ENCODE results near the gene OPRPN. TPM values are rescaled to one million over a fixed set of nuclear protein-coding genes. Genes with fewer than 3 reads are reported as not detected.

Gene OPRPN
- total and polyA plus RNA-seq, 2 of the 4 experiments (the other 2 are of a cell fraction) = not detected

DNA sequence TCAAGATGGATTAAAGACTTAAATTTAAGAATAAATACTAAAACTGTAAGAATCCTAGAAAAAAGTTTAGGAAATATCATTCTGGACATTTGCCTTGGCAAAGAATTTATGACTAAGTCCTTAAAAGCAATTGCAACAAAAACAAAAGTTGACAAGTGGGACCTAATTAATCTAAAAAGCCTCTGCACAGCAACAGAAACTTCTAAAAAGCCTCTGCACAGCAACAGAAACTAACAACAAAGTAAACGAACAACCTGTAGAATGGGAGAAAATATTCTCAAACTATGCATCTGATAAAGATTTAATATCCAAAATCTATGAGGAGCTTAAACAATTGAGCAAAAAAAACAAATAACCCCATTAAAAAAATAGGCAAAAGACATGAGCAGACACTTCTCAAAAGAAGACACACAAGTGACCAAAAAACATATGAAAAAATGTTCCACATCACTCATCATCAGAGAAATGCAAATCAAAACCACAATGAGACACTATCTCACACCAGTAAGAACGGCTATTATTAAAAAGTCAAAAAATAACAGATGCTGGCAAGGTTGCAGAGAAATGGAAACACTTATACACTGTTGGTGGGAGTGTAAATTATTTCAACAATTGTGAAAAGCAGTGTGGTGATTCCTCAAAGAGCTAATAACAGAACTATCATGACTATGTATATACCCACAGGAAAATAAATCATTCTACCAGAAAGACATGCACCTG lies 5.5 kb upstream of the OPRPN start:
- Histone ChIP-seq H2BK20ac (ENCODE audit: low read depth, low read length) (no peak overlapping the region), H3K18ac (ENCODE audit: low read depth, low read length) (no peak overlapping the region), H3K79me1 (ENCODE audit: low read depth in 1 of 2, low read length in 2 of 2) (no peaks in the 10 kb centered on the region), H3K4me1 (ENCODE audit: control insufficient read depth, insufficient read depth, low read length) (no peaks in the 10 kb centered on the region), H4K5ac (ENCODE audit: low read depth, low read length) (no peak overlapping the region), H4K8ac (ENCODE audit: low read depth in 2 of 2, low read length in 2 of 2) (no peak overlapping the region), H2BK15ac (ENCODE audit: low read depth, low read length) (no peak overlapping the region), H3K9me1 (ENCODE audit: insufficient read depth, low read length) (no peaks in the 10 kb centered on the region), H3K36me3 (ENCODE audit: control insufficient read depth, insufficient read depth, low read length) (no peaks in the 10 kb centered on the region), H3K23ac (ENCODE audit: low read depth, low read length) (no peak overlapping the region), H3K9ac (ENCODE audit: low read depth, low read length) (no peak overlapping the region), H2BK5ac (ENCODE audit: low read depth, low read length, poor library complexity, severe bottlenecking) (no peak overlapping the region), H3K9me3 (ENCODE audit: control insufficient read depth, insufficient read depth, low read length) (no peaks in the 10 kb centered on the region), H4K20me1 (ENCODE audit: insufficient read depth, low read length) (no peaks in the 10 kb centered on the region), H3K4ac (ENCODE audit: low read depth, low read length) (no peak overlapping the region), H2AK5ac (ENCODE audit: low read depth, low read length) (no peak overlapping the region), H3K4me3 (ENCODE audit: insufficient read depth, low read depth, low read length) (no peak overlapping the region), H3K4me2 (ENCODE audit: low read depth, low read length) (no peak overlapping the region), H3K56ac (ENCODE audit: extremely low read depth, insufficient read depth, low read length) (no peak overlapping the region), H4K91ac (ENCODE audit: insufficient read depth, low read depth, low read length) (no peak overlapping the region), H3K14ac (replicated peaks; ENCODE audit: low read depth, low read length) (no peak overlapping the region), H3K27me3 (ENCODE audit: control insufficient read depth, insufficient read depth, low read length) (no peaks in the 10 kb centered on the region), H2AK9ac (replicated peaks; ENCODE audit: low read depth, low read length, poor library complexity) (no peak overlapping the region), H2AFZ (replicated peaks; ENCODE audit: low read length, poor library complexity) (no peak overlapping the region), H2BK120ac (ENCODE audit: low read depth, low read length) (no peak overlapping the region), H3K27ac (ENCODE audit: insufficient read depth, low read length) (no peak overlapping the region)
- in situ Hi-C loops (cut with MboI; ENCODE audit: low sequenced_read_pairs) (no loop called here), intact Hi-C loops (cut with micrococcal nuclease) (no loop called here), dilution Hi-C loops (cut with HindIII; ENCODE audit: low sequenced_read_pairs, unreplicated experiment) (no loop called here)
- POLR2A ChIA-PET (ENCODE audit: unreplicated experiment) = no interaction called here
- no TSS peak for BruUV-seq (replicated peaks)
- no peak for TF ChIP-seq CHD1 (IDR thresholded peaks at IDR 0.05; ENCODE audit: low read depth, low read length)
- TF ChIP-seq, protein P1, sequence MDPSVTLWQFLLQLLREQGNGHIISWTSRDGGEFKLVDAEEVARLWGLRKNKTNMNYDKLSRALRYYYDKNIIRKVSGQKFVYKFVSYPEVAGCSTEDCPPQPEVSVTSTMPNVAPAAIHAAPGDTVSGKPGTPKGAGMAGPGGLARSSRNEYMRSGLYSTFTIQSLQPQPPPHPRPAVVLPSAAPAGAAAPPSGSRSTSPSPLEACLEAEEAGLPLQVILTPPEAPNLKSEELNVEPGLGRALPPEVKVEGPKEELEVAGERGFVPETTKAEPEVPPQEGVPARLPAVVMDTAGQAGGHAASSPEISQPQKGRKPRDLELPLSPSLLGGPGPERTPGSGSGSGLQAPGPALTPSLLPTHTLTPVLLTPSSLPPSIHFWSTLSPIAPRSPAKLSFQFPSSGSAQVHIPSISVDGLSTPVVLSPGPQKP (IDR thresholded peaks at IDR 0.05; ENCODE audit: borderline replicate concordance, low read depth, low read length) = no peak
- TF ChIP-seq, protein P2, sequence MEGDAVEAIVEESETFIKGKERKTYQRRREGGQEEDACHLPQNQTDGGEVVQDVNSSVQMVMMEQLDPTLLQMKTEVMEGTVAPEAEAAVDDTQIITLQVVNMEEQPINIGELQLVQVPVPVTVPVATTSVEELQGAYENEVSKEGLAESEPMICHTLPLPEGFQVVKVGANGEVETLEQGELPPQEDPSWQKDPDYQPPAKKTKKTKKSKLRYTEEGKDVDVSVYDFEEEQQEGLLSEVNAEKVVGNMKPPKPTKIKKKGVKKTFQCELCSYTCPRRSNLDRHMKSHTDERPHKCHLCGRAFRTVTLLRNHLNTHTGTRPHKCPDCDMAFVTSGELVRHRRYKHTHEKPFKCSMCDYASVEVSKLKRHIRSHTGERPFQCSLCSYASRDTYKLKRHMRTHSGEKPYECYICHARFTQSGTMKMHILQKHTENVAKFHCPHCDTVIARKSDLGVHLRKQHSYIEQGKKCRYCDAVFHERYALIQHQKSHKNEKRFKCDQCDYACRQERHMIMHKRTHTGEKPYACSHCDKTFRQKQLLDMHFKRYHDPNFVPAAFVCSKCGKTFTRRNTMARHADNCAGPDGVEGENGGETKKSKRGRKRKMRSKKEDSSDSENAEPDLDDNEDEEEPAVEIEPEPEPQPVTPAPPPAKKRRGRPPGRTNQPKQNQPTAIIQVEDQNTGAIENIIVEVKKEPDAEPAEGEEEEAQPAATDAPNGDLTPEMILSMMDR (conservative IDR thresholded peaks at IDR 0.05; ENCODE audit: low read depth, low read length) = no peak
- no peak for TF ChIP-seq SMC3 (IDR thresholded peaks at IDR 0.05; ENCODE audit: low read depth, low read length)
- no peak for TF ChIP-seq RAD21 (IDR thresholded peaks at IDR 0.05; ENCODE audit: low read length)
- TF ChIP-seq CEBPB (IDR thresholded peaks at IDR 0.05; ENCODE audit: low read depth, low read length) = no peak
- no peak for TF ChIP-seq NFE2L2 (IDR thresholded peaks at IDR 0.05; ENCODE audit: low read depth, low read length)
- DNase-seq (no peak), ATAC-seq (ENCODE audit: low read depth) (no peak)
- CTCF ChIA-PET = no interaction called here
- no CpG with 5 or more reads among the region's 2 CpGs for WGBS, 2 experiments (ENCODE audit: extremely low coverage in 2 of 2, insufficient read length in 1 of 2)

Data from IMR-90 (cell line).